ENCODE measurements around the gene CD4. TPM values are rescaled to one million over a fixed set of nuclear protein-coding genes. Genes with fewer than 3 reads are reported as not detected.

Gene CD4
- total RNA-seq, 1 experiment from 2014 or later = not detected

DNA sequence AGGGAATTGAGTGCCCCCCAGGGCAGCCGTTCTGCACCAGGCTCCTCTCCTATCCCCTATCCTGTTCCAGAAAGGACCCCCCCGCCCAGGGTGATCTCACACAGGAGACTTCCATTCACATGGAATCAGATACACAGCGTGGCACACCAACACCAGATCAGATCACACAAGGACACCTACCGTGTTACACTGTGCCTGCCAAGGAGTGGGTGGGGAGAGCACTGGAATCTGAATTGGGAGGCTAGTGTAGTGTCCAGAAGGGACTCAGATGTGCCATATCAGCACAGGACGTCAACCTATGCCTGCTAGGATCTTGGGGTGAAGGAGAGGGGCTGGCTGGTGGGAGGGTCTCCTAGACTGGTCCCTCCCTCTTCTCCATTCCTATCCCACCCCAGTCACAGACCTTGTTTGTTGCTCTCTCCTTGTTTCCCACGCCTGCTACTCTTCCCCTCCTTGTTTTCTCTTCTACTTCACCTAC, 20.9 kb upstream of the CD4 start:
- peak; percentile 14 for DNase-seq (ENCODE audit: unreplicated experiment)
- TF ChIP-seq, protein P1, sequence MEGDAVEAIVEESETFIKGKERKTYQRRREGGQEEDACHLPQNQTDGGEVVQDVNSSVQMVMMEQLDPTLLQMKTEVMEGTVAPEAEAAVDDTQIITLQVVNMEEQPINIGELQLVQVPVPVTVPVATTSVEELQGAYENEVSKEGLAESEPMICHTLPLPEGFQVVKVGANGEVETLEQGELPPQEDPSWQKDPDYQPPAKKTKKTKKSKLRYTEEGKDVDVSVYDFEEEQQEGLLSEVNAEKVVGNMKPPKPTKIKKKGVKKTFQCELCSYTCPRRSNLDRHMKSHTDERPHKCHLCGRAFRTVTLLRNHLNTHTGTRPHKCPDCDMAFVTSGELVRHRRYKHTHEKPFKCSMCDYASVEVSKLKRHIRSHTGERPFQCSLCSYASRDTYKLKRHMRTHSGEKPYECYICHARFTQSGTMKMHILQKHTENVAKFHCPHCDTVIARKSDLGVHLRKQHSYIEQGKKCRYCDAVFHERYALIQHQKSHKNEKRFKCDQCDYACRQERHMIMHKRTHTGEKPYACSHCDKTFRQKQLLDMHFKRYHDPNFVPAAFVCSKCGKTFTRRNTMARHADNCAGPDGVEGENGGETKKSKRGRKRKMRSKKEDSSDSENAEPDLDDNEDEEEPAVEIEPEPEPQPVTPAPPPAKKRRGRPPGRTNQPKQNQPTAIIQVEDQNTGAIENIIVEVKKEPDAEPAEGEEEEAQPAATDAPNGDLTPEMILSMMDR (IDR thresholded peaks at IDR 0.05; ENCODE audit: unreplicated experiment) = no peak
- no peaks in the 10 kb centered on the region for H3K9me3 Mint-ChIP-seq (ENCODE audit: unreplicated experiment)
- POLR2A ChIA-PET = interaction anchor here (0.7 to 4.2 kb wide), 4 partner anchors 9 to 45 kb away, joined by 3 to 119 read pairs (median 4); partner anchors contain the start of genes COPS7A and MLF2
- peak overlapping the region; percentile 83 for H3K27ac Mint-ChIP-seq (ENCODE audit: low read depth, unreplicated experiment)
- intact Hi-C loops (cut with micrococcal nuclease) = no loop called here
- peaks cover 62% of the 10 kb centered on the region for H3K4me1 Mint-ChIP-seq (ENCODE audit: insufficient read depth, unreplicated experiment)
- peaks cover 15% of the 10 kb centered on the region for H3K36me3 Mint-ChIP-seq (ENCODE audit: insufficient read depth, unreplicated experiment)
- no TSS peak for BruUV-seq (replicated peaks)
- H3K27me3 Mint-ChIP-seq (ENCODE audit: insufficient read depth, unreplicated experiment) = no peaks in the 10 kb centered on the region
- H3K4me3 Mint-ChIP-seq (ENCODE audit: unreplicated experiment) = peak overlapping the region; percentile 84
- CTCF ChIA-PET = interaction anchor here (0.6 to 7.8 kb wide), 4 partner anchors 8 to 32 kb away, joined by 3 to 174 read pairs (median 25); partner anchors contain the start of gene MLF2

DNA sequence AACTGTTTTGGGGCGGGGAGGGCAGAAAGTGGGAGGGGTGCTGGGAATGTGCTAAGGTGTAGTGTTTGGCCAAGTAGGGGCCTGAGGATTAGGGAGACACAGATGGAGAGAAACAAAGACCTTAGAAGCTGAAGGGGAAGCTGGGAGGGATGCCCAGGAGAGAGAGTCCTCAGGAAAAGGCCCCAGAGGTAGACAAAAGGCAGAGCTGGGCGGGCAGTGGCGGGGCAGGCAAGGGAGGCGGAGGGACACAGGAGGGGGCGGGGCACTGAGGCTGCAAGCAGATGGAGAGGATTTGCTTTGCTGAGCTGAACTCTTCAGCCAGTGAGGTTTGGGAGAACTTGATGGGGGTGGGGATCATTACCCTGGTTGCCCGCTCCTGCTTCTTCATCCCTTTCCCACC, 20.3 kb upstream of the CD4 start:
- intact Hi-C loops (cut with micrococcal nuclease) = no loop called here
- Mint-ChIP-seq H3K27me3 (ENCODE audit: insufficient read depth, unreplicated experiment) (no peaks in the 10 kb centered on the region), H3K4me1 (ENCODE audit: insufficient read depth, unreplicated experiment) (peaks cover 60% of the 10 kb centered on the region), H3K27ac (ENCODE audit: low read depth, unreplicated experiment) (peak overlapping the region; percentile 83), H3K9me3 (ENCODE audit: unreplicated experiment) (no peaks in the 10 kb centered on the region), H3K36me3 (ENCODE audit: insufficient read depth, unreplicated experiment) (peaks cover 15% of the 10 kb centered on the region), H3K4me3 (ENCODE audit: unreplicated experiment) (peak overlapping the region; percentile 84)
- TF ChIP-seq, protein P1 (IDR thresholded peaks at IDR 0.05; ENCODE audit: unreplicated experiment) = no peak
- CTCF ChIA-PET = interaction anchor here (4.5 to 7.8 kb wide), 2 partner anchors 7 to 15 kb away, joined by 43 to 174 read pairs; partner anchors contain the start of gene MLF2
- no TSS peak for BruUV-seq (replicated peaks)
- POLR2A ChIA-PET = interaction anchor here (1.2 to 1.4 kb wide), 2 partner anchors 16 to 45 kb away, joined by 4 to 9 read pairs; partner anchors contain the start of genes COPS7A and MLF2
- no peak for DNase-seq (ENCODE audit: unreplicated experiment)

DNA sequence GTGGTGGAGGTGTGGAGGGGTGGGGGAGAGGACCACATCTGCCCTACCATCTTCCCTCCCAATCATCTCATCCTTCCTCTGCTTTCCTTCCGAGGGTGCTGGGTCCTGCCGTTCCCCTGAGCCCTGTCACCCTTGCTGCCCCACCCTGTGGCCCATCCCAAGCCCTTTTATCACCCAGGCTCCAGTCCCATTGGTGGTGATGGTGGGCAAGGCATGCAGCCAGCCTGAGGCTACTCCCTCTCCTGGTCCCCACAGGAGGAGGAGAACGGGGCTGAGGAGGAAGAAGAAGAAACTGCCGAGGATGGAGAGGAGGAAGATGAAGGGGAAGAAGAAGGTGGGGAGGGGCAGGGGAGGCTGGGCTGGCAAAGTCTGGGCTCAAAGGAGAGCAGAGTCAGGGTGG, 19.7 kb upstream of the CD4 start:
- H3K27ac Mint-ChIP-seq (ENCODE audit: low read depth, unreplicated experiment) = no peak overlapping the region
- no peak for DNase-seq (ENCODE audit: unreplicated experiment)

DNA sequence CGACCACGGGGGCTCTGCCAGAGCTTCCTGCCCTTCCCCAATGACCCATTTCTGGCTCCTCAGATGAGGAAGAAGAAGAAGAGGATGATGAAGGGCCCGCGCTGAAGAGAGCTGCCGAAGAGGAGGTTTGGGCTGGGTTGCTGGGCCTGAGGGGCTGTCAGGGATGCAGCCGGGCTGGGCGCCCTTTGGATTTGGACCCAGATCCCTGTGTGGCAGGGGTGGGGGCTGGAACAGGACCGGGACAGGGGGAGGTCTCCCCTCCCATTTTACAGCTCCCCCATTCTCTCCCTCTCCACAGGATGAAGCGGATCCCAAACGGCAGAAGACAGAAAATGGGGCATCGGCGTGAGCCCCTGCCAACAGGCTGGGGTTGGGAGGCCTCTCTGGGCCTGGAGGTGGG, 19.2 kb upstream of the CD4 start:
- no peak for DNase-seq (ENCODE audit: unreplicated experiment)
- Mint-ChIP-seq H3K9me3 (ENCODE audit: unreplicated experiment) (no peaks in the 10 kb centered on the region), H3K4me3 (ENCODE audit: unreplicated experiment) (no peak overlapping the region), H3K4me1 (ENCODE audit: insufficient read depth, unreplicated experiment) (peaks cover 49% of the 10 kb centered on the region), H3K27me3 (ENCODE audit: insufficient read depth, unreplicated experiment) (no peaks in the 10 kb centered on the region), H3K27ac (ENCODE audit: low read depth, unreplicated experiment) (peak overlapping the region; percentile 88), H3K36me3 (ENCODE audit: insufficient read depth, unreplicated experiment) (peaks cover 15% of the 10 kb centered on the region)
- intact Hi-C loops (cut with micrococcal nuclease) = no loop called here
- POLR2A ChIA-PET = interaction anchor here (1.4 kb wide), 1 partner anchor 17 kb away, joined by 9 read pairs; the partner anchor contains the start of gene MLF2
- BruUV-seq (replicated peaks) = no TSS peak
- TF ChIP-seq, protein P1 (IDR thresholded peaks at IDR 0.05; ENCODE audit: unreplicated experiment) = no peak
- CTCF ChIA-PET = interaction anchor here (0.7 to 7.8 kb wide), 3 partner anchors 9 to 81 kb away, joined by 3 to 174 read pairs (median 3); partner anchors contain the start of gene MLF2

More for the DNA sequence above, 19.7 kb upstream of the CD4 start:
- TF ChIP-seq, protein P1 (IDR thresholded peaks at IDR 0.05; ENCODE audit: unreplicated experiment) = no peak
- Mint-ChIP-seq H3K9me3 (ENCODE audit: unreplicated experiment) (no peaks in the 10 kb centered on the region), H3K36me3 (ENCODE audit: insufficient read depth, unreplicated experiment) (peaks cover 15% of the 10 kb centered on the region), H3K4me3 (ENCODE audit: unreplicated experiment) (no peak overlapping the region), H3K4me1 (ENCODE audit: insufficient read depth, unreplicated experiment) (peaks cover 53% of the 10 kb centered on the region), H3K27me3 (ENCODE audit: insufficient read depth, unreplicated experiment) (no peaks in the 10 kb centered on the region)
- ChIA-PET CTCF (interaction anchor here (0.7 to 7.8 kb wide), 3 partner anchors 9 to 81 kb away, joined by 3 to 174 read pairs (median 3); partner anchors contain the start of gene MLF2), POLR2A (interaction anchor here (1.4 kb wide), 1 partner anchor 17 kb away, joined by 9 read pairs; the partner anchor contains the start of gene MLF2)
- BruUV-seq (replicated peaks) = no TSS peak
- intact Hi-C loops (cut with micrococcal nuclease) = no loop called here
